Measurements from ENCODE around the gene MYOM1.

MYOM1 gene

DNA sequence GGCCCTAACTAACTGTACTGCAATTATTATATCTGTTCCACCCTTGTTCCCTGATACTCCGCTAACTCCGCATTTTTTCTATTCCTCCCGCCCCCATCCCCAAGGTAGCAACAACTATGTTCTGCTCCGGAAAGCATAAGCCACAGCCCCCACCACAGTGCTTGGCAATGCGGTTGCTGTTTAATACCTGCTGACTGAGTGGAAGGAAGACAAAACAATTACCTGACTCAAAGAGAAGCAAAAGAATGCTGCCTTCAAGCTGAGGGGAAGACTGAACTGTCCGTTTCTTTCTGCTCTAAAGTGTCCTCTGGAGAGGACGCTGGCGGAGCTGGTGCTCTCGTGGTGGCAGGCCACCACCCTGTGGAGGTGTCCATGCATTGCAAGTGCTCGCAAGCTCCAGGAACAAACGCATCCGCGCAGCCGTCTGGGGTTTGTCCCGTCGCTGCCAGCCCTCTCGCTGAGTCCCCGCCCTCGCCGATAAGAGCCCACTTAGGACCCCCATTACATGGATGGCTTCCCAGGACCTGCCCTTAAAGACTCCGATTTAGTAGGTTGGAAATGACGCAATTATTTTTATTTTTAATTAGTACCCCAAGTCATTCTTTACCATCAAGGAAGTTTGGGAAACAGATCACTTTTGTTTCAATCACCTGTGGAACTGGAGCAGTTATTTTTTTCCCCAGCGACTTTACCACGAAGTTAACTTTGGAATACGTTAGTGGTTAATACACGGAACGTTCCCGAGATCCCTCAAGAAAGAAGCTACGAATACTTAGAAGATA is 26.3 kb upstream of the MYOM1 start:
- TF ChIP-seq FOXP2 (optimal IDR thresholded peaks at IDR 0.05; ENCODE audit: borderline replicate concordance, extremely low read depth, extremely low read length, insufficient read depth) = peak; percentile 72
- TF ChIP-seq, protein P1, sequence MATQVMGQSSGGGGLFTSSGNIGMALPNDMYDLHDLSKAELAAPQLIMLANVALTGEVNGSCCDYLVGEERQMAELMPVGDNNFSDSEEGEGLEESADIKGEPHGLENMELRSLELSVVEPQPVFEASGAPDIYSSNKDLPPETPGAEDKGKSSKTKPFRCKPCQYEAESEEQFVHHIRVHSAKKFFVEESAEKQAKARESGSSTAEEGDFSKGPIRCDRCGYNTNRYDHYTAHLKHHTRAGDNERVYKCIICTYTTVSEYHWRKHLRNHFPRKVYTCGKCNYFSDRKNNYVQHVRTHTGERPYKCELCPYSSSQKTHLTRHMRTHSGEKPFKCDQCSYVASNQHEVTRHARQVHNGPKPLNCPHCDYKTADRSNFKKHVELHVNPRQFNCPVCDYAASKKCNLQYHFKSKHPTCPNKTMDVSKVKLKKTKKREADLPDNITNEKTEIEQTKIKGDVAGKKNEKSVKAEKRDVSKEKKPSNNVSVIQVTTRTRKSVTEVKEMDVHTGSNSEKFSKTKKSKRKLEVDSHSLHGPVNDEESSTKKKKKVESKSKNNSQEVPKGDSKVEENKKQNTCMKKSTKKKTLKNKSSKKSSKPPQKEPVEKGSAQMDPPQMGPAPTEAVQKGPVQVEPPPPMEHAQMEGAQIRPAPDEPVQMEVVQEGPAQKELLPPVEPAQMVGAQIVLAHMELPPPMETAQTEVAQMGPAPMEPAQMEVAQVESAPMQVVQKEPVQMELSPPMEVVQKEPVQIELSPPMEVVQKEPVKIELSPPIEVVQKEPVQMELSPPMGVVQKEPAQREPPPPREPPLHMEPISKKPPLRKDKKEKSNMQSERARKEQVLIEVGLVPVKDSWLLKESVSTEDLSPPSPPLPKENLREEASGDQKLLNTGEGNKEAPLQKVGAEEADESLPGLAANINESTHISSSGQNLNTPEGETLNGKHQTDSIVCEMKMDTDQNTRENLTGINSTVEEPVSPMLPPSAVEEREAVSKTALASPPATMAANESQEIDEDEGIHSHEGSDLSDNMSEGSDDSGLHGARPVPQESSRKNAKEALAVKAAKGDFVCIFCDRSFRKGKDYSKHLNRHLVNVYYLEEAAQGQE (IDR thresholded peaks at IDR 0.05; ENCODE audit: insufficient read depth in 1 of 2, low read depth in 2 of 2, low read length in 2 of 2) = no peak

DNA sequence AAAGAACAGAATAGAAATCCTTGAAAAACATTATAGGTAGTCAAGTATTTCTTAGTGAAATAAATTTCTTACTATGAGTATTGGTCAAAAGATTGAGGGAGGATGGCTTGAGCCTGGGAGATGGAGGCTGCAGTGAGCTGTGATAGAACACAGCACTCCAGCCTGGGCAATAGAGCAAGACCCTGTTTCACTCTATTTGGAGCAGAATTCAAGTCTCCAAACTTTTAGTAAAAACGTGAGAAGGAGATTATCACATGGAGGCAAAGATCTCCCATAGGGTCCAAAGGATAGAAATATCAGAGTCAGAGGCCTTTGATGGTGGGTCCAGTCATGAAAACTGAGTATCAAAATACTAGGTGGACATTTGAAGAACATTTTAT is 25.4 kb upstream of the MYOM1 start:
- TF ChIP-seq POLR2AphosphoS5 (IDR thresholded peaks at IDR 0.05; ENCODE audit: low read depth, low read length) (no peak), FOXP2 (optimal IDR thresholded peaks at IDR 0.05; ENCODE audit: borderline replicate concordance, extremely low read depth, extremely low read length, insufficient read depth) (no peak), SIN3A (IDR thresholded peaks at IDR 0.05; ENCODE audit: borderline replicate concordance, insufficient read depth, low read length) (no peak), TAF1 (IDR thresholded peaks at IDR 0.05; ENCODE audit: borderline replicate concordance, insufficient read depth, low read length) (no peak)
- TF ChIP-seq, protein P1 (IDR thresholded peaks at IDR 0.05; ENCODE audit: insufficient read depth in 1 of 2, low read depth in 2 of 2, low read length in 2 of 2) = no peak

DNA sequence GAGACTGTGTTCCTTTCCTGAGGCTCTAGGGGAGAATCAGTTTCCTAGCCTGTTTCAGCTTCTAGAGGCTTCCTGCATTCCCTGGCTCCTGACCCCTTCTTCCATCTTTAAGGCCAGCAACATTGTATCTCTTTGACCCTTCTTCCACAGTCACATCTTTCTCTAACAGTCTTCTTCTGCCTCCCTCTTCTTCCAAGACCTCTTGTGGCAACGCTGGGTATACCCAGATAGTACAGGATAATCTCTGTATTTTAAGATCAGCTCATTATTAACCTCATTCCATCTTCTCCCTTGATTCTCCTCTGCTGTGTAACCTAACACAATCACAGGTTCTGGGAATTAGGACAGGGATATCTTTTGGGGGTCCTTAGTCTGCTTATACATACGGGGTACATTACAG is 19.0 kb upstream of the MYOM1 start:
- TF ChIP-seq FOXP2 (optimal IDR thresholded peaks at IDR 0.05; ENCODE audit: borderline replicate concordance, extremely low read depth, extremely low read length, insufficient read depth) = no peak
- no peak for TF ChIP-seq TAF1 (IDR thresholded peaks at IDR 0.05; ENCODE audit: borderline replicate concordance, insufficient read depth, low read length)
- TF ChIP-seq, protein P1 (IDR thresholded peaks at IDR 0.05; ENCODE audit: insufficient read depth in 1 of 2, low read depth in 2 of 2, low read length in 2 of 2) = no peak
- no peak for TF ChIP-seq POLR2AphosphoS5 (IDR thresholded peaks at IDR 0.05; ENCODE audit: low read depth, low read length)
- TF ChIP-seq SIN3A (IDR thresholded peaks at IDR 0.05; ENCODE audit: borderline replicate concordance, insufficient read depth, low read length) = no peak

DNA sequence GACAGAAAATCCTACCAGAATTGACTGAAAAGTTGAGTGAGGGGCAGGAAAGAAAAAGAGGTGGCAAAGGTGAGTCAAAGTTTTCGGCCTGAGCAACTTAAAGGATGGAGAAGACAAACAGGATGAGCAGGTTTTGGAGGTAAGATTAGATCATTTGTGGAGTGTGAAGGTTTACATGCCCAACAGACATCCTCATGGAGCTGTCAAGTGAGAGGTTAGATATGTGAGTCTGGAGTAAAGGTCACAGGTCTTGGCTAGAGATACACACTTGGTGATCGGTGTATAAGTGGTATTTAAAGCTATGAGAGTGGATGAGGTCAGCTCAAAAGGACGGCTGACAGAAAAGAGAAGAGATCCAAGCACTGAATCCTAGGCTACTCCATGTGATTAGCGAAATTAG is 16.7 kb upstream of the MYOM1 start:
- TF ChIP-seq, protein P1 (IDR thresholded peaks at IDR 0.05; ENCODE audit: insufficient read depth in 1 of 2, low read depth in 2 of 2, low read length in 2 of 2) = no peak
- TF ChIP-seq SIN3A (IDR thresholded peaks at IDR 0.05; ENCODE audit: borderline replicate concordance, insufficient read depth, low read length) (no peak), POLR2AphosphoS5 (IDR thresholded peaks at IDR 0.05; ENCODE audit: low read depth, low read length) (no peak), TAF1 (IDR thresholded peaks at IDR 0.05; ENCODE audit: borderline replicate concordance, insufficient read depth, low read length) (no peak), FOXP2 (optimal IDR thresholded peaks at IDR 0.05; ENCODE audit: borderline replicate concordance, extremely low read depth, extremely low read length, insufficient read depth) (no peak)

DNA sequence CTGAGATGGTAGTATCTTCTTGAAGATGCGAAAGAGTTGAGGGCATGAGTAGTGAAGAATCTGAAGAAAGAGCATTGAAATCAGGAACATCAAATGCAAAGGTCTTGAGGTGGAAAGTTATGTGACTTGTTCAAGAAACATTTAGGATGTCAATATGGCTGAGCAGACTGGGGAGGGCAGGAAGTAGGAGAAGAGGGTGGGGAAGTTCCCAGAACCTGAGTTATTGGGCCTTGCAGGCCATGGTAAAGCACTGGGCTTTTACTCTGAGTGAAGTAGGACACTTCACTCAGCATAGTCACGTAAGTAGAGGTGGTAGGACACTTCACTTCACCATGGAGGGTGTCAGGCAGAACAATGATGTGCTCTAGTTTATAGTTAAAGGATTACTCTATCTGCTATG is 16.1 kb upstream of the MYOM1 start:
- TF ChIP-seq FOXP2 (optimal IDR thresholded peaks at IDR 0.05; ENCODE audit: borderline replicate concordance, extremely low read depth, extremely low read length, insufficient read depth) (no peak), SIN3A (IDR thresholded peaks at IDR 0.05; ENCODE audit: borderline replicate concordance, insufficient read depth, low read length) (no peak), POLR2AphosphoS5 (IDR thresholded peaks at IDR 0.05; ENCODE audit: low read depth, low read length) (no peak), TAF1 (IDR thresholded peaks at IDR 0.05; ENCODE audit: borderline replicate concordance, insufficient read depth, low read length) (no peak)
